ENCODE results near the gene ERBB4.
"Not testable (repeated sequence)": the region's sequence is repeated elsewhere in the genome, so short reads cannot be mapped to it uniquely, and the experiment has no call there.

The ERBB4 gene

DNA sequence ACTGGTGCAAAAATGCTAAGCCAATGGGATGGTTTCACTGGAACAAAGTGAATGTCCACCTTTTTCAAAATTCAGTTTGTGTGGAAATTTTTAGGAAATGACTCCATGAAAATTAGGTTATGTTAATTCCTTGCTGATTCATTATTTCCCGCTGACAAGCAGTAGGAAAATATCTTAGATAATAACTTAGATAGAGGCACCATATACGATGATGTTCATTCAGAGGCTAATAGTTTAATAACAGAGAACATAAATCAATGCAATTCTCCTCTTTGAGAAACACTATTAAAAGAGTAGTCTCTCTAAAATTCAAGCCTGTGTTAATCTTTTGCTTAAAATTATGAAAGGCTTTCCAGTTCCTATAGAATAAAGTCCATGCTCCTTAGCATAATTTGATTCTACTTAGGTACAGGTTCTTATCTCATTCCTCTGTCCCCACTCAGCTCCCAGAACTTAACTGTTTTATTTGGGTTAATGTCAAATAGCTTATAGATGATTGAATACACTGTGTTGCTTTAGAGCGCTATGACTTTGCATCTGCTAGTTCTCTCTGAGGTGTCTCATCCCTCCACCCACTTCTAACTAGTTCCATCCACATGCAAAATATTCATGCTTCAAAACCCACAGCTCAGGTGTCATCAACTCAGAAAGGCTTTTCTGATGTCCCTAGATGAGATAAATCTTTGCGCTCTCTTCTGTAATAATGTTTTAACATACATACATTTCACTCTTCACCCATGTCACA is 503.6 kb downstream of the ERBB4 start:
- no peak for DNase-seq

DNA sequence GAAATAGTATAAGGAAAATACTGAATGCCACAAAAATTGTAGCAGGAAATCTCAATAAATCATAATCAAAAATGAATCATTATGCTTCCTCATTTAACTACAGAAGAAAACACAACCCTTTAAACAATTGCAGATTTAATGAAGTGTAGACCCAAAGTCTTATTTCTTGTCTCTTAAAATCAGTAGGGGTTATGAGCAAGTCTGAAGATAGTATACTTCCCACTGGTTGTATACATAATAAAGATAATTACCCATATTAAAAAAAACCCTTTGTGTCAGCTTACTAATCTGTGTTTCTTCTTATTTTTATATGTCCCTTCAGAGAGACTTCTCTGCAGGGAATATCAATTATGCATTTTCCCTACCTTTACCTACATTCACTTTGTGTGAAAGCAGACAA is 504.7 kb downstream of the ERBB4 start:
- no peak for DNase-seq

DNA sequence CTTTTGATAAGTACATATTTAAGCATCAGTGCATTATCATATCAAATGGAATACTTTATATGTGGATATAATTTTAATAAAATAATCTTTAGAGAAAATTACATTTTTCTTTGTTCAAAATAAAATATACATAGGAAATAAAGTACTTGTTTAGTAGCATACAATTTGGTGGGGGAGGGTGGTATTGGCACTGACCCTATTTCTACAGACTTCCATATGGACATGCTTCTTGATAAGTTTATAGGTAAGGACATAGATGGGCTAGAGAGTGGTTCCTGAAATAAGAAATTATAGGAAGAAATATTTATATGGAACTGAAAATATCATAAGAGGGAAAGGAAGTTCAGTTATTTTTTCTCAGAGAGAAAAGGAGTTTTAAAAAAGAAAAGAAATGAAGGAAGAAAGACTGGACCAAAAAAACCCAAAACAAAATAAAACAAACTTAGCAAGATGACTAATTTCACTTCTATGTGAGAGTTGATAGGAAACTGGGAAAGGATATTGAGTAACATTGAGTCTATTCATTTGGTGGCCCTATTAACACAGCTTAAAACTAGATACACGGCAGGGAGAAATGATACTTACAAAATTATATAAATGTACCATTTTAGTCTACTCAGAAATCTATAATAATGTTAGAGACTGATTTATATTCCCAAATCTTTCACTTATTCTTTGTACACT is 505.9 kb downstream of the ERBB4 start:
- DNase-seq = no peak

DNA sequence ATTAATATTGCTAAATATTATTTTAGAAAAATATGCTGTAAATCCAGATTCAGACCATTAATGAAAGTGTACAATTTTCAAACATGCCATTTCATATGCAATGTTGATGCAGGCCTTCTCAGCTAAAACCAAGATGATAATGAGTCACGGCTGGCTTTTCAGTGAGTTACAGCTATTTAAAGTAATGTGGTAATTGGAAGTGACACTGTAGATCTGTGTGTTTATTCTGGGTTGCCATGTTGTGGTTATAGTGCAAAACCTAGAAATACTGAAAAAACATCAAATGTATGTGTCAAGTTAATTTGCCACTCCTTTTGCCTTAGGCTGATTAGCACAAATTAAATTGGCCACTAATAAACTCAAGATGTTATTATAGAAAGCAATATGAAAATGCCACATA is 506.6 kb downstream of the ERBB4 start:
- DNase-seq = no peak

DNA sequence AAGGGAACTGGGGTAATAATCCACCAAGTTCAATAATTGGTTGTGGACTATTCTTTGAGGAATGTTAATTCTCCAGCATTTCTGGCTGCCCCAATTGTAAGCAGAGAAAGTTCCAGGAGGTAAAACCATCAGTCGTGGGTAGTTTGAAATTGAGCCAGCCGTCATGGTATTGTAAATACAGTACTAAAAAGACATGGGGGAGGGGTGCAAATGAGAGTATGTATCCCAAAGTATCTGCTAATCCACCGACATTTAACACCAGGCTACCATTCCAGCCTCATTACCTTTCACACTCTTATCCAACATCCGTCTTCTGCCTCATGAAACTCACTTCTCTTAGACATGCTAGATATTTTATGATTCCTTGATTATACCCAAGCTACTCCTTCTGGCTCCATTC is 507.9 kb downstream of the ERBB4 start:
- DNase-seq = no peak

DNA sequence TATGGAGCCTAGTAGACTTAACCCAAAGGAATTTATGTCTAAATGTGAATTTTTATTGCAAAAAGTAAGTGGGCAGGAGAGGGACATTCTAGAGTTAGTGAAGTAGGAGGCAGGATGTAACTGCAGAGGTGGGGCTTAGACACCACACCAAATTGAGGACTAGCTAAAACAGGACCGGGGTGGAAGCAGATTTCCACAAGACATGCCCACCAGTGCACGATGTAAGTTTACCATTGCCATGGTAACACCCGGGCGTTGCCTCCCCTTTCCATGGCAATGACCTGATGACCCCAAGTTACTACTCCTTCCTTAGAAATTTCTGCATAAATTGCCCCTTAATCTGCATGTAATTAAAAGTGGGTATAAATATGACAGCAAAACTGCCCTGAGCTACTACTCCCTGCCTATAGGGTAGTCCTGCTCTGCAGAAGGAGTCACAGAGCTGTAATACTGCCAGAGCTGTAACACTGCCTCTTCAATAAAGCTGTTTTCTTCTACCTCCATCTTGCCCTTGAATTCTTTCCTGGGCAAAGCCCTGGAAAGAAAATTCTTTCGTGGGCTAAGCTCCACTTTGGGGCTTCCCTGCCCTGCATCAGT is 509.7 kb downstream of the ERBB4 start:
- DNase-seq = no peak

DNA sequence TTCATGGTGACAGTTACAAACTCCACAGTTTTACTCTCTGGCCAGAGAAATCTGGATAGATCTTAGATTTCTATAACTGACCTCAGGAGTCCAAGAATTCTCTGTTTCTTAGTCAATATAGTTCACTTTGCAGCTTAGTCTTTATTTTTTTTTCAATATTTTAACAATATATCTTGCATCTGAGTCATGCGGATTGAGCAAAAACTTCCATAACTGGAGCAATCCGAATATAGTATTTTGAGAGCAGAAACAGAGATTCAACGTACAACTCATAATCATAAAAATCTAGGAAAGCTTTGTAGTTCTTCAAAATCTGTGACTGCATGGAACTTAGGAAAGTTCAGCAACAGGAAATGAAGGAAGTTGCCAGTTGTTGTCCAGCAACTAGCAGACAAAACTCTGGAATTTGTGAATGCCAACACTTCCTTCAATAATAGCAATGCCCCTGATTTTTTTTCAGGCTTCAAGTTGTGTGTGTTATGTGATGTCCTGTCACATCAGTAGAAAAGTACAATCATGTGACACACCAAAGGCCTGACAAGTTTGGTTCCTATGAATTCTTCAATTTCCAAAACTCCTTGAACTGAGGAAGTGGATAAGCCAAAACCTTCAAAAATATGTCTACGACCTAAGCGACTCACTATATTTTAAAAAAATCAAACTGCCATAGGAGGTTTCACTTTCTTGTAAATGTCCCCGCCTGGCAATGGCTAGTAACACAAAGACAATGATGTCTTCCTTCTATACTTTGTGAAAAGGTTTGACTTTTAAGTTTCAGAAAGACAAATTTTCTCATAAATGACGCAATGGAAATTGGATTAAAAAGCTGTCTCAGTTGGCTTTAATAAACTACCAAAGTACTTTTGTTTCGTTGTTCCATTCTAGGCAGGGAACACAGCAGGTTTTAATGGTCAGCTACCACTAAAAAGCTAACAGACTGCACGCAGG is 510.6 kb downstream of the ERBB4 start:
- no peak for DNase-seq

DNA sequence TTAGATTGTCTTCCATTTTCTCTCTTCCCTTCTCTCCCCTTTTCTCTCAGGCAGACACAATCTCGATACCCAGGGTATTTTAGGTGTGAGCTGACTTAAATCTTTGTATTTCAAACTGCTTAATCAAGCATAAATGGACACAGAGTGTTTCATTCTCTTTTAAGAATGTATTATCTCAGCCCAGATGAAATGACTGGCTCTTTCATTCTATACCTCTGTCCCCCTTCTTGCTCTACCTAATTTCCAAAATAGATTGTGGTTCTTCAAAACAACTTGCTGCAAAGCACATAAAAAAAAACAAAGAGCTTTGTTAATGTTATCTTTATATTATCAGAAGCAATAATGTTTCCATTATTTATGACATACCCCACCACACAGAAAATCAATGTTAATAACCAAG is 514.6 kb downstream of the ERBB4 start:
- DNase-seq = no peak

DNA sequence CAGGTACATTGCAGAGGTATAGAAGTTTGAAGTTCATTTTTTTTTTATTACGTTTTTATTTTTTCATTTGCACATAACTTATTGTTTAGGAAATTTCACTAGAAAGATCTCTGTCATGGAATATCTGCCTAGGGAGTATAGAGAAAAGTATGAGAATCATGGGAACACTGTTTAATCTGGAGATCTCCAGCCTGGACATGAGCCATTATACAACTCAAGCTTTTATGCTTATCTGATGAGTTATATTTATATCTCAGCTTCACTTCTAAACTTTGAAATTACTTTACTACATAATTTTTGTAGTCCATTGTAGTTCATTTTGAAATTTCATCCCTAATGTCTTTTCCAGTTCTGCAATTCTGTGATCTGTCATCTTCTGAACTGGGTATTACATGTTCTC is 515.6 kb downstream of the ERBB4 start:
- DNase-seq = no peak

DNA sequence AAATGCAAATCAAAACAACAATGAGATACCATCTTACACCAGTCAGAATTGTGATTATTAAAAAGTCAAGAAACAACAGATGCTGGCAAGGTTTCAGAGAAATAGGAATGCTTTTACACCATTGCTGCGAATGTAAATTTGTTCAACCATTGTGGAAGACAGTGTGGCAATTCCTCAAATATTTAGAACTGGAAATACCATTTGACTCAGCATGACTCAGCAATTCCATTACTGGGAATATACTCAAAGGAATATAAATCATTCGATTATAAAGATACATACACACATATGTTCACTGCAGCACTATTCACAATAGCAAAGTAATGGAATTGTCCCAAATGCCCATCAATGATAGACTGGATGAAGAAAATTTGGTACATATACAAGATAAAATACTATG is 516.7 kb downstream of the ERBB4 start:
- no peak for DNase-seq

DNA sequence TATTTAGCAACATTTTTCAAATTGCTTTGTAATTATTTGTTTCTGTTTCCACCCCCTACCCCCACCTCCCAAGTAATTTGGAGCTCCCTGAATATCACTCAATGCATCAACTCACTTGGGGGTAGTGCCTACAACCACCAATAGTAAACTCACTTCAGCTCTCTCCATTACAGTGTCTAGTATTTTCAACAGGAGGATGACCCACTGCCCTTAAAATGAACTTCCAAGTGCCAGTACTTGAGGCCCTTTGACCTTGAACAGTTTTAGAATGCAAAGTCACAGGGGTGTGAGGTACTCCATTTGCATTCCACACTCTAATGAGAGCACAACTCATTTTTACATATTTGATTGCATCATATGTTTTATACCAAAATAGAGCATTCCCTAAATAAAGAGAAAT is 523.0 kb downstream of the ERBB4 start:
- DNase-seq = no peak

DNA sequence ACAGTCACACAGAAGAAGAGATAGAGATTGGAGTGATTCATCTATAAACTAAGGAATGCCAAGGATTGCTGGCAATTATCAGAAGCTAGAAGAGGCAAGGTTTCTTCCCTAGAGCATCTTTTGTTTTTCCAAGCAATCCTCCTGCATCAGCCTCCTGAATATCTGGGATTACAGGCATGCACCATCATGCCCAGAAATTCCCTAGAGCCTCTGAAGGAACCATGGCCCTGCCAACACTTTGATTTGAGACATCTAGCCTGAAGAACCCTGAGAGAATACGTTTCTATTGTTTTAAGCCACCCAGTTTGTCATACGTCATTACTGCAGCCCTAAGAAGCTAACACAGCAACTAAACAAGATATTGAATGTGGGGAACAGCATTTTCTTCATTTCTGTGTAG is 525.0 kb downstream of the ERBB4 start:
- no peak for DNase-seq

DNA sequence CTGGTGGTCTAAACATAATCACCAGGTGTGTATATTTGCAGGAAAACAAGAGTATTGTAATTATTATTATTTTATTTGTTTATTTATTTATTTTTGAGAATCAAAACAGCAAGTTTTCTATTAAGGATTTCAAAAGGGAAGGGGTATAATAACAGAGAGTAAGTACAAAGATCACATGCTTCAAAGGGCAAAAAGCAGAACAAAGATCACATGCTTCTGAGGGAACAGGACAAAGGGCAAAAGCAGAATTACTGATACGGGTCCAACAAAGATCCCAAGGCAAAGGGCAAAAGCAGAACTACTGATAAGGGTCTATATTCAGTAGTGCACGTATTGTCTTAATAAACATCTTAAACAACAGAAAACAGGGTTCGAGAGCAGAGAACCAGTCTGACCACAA is 528.3 kb downstream of the ERBB4 start:
- not testable (repeated sequence) for DNase-seq

DNA sequence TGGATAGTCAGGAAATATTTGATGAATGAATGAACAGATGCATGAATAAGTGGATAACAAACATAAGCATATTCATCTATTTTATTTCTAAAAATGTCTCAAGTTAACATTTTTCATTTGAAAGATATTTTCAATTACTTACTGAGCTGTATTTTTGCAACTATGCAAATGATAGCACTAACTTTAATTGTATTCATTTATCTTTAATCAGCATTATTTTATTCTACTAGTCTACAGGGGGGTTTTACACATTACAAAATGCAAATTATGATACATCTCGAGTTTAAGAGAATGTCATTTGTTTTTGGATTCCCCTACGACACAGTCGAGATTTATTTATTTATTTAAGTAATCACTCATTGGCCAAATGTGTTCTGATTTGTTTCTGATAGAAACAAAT is 530.6 kb downstream of the ERBB4 start:
- no peak for DNase-seq

DNA sequence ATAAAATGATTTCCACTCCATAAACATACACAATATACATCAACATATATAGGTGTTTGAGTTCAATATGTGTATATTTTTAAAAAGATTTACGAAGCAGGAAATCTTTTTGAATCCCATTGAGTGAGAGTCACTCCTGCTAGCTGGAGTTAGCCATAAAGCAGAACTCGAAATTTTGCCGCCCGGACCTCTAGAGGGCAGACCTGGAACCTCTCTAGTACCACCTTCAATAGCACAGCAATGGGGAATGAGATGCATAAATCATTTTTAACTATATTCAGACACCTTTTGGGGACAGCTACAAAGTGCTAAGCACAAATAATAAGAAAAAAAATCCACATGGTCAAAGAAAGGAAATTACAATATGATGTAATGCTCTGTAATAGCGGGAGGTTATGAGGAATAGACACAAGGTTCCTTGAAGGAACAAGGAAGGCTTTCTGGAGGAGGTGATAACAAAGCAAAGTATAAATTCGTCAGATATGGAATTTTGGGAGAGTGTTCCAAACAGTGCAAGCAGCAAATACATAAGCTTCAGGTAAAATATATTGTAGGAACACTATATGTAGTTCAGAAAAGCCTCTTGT is 533.4 kb downstream of the ERBB4 start:
- DNase-seq = no peak

DNA sequence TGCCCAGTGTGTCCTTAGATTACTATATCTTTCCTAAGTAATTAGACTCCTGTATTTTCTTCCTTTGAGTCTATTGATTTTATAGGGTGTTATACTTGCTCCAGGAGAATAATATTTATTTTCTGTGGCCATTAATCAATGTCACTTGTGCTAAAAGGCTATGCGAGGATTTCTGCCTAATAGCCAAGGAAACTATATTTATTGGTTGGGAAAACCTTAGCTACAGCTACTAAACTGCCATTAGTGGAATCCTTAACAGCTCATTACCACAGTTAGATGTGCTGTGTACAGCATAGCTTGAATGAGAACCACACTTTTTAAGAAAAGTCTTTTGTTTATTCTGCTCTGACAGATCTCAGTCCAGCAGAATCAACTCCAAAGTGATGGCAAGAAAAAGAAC is 537.3 kb downstream of the ERBB4 start:
- no peak for DNase-seq

DNA sequence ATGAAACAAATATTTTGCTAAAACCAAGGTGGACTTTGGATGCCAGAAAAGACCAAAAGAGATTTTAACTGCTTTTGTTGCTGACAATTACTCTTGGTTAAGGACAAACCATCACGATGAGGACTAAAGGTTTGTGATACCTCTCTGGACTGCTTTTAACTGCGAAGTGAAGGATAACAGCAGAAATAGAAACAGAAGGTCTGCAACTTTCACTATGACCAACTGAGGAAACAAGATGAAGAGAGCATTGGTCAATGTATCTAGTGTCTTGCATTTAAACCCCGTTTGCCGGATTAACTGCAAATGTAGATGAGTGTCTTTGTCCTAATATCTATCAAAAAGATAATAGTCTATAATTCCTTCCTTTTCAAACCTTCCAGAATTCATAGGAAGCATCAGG is 541.7 kb downstream of the ERBB4 start:
- DNase-seq = no peak

DNA sequence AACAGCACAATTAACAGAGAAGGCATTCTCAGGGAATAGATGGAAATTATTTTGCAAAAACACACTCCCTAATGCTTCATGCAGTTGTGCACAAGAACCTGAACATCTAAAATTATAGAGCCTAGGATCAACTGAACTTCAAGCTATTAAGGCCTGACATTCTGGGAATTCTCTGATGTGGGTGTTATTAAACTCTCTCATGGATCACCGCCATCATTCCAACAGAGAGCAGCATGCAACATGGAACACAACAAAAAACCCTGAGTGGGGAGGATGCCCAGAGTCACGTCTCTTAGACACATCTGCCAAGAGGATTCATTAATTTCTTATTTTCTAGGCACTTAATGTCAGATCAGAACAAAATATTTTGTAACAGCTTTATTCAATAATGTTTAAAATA is 543.8 kb downstream of the ERBB4 start:
- DNase-seq = no peak

DNA sequence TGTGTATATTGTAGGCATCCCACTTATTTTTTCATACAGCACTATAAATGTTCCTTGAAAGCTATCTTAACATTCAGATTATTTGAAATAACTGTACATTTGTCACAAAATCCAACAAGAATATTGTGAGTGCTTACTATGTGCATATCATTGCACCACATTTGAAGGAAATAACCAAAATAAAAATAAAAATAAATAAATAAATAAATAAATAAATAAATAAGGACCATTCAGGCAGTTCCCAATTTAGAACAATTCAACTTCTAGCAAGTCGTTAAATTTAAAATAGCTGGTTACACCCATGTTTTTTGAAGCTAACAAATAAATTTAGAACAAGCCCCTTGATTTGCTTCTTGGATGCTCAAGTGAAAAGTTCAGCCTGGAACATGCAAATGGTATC is 548.3 kb downstream of the ERBB4 start:
- no peak for DNase-seq

DNA sequence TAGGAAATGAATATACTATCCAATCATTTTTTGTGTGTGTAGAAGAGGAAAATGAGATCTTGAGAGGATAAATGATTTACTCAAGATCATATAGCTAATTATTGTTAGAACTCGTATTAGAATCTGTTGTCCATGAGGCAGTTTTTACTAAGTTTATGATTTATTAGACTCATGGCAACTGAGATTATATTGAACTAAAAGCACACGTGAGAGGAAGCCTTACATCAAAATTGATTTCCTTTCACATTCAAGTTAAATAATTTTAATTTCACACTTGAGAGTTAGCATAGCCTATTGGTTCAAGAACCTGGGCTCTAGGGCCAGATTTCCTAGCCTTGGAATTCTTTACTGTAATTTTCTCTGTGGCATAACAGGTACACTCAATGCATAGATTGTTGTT is 552.3 kb downstream of the ERBB4 start:
- DNase-seq = no peak

DNA sequence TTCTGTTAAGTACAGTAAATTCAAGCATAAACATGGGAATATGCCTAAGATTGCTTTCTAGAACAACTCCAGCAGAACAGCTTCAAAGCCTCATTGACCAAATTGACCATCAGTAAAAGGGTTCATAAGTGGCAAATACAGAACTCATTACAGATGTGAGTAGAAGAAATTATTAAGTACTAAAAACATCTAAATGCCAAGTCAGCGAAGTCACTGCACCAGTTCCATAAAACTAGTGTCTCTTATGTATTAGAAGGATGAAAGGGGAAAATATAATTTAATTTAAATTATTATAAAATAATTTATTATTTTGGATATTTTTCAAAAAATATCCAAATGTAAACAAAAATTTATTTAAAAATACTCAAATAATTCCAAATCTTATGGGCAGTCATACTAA is 553.2 kb downstream of the ERBB4 start:
- DNase-seq = no peak

DNA sequence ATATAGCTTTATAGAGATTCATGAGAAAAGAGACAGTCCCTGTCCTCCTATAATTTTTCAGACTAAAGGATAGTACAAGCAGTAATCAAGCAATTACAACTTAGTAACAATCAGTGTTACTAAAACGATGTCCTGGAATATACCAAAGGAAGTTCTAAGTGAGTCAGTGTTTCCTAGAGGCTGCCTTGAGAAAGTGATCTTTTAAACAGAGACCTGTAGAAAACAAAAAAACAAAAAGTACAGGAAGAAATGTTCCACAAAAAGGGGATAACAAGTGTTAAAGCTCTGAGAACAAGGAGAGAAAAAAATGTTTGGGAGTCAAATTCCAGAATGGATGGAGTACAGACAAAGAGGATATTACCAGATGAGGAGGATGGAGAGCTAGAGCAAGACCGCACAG is 556.4 kb downstream of the ERBB4 start:
- DNase-seq = no peak

DNA sequence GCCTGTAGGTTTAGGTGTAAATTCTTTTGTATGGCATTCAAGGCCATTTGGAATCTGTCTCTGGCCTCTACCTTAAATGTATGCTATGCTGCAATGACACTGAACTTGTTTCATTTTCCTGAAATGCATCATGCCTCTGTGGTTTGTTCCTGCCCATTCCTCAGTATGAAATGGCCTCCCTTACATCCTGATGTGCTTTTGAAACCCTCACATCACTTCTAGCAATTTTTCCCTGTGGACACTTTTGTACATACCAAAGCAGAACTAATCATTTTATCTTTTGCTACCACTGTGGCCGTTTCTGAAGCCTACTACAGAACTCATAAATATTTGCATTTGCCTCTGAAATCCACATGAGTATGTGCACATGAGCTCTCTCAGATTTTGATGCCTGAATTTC is 557.2 kb downstream of the ERBB4 start:
- DNase-seq = no peak

Measured in CD4-positive, alpha-beta T cell treated with Interleukin-4 for 1 hour (primary cell).